DOHH2 (cell line): ENCODE data around the gene C1orf216.

Experiments
- CTCF ChIP-seq: fragments of 200-600 bp; sonication (generic); IDR thresholded peaks from one replicate; pipeline ENCODE4 v1.5.1; 2014; ENCODE audit warnings: antibody characterized with exemption, mild to moderate bottlenecking, low read depth, low read length; ENCODE audit not compliant: poor library complexity, severe bottlenecking
- EZH2phosphoT487 ChIP-seq: fragments of 200-600 bp; sonication (generic); IDR thresholded peaks from 2 replicates; pipeline ENCODE4 v1.6.1; 2017; ENCODE audit warnings: borderline replicate concordance, mild to moderate bottlenecking, antibody characterized with exemption, low read length, moderate library complexity, mixed read lengths

- TF ChIP-seq CTCF = no peak
- no peak for TF ChIP-seq EZH2phosphoT487
Measured at GRCh38 chr1:35674111-35674510, 44.6 kb downstream of the C1orf216 start.
